HG03175 (cell line): ENCODE measurements around the gene CPT1A.

Source experiments
- ATAC-seq: cut with Tn5 transposase; IDR thresholded peaks from one replicate; pipeline ENCODE4 v1.9.1; 2021; ENCODE audit warnings: mild to moderate bottlenecking, moderate library complexity; ENCODE audit not compliant: unreplicated experiment

The CPT1A gene

GRCh38 chr11:68804786-68805185 is 36.9 kb downstream of the CPT1A start:
- no peak for ATAC-seq

GRCh38 chr11:68803766-68804165 is 38.0 kb downstream of the CPT1A start:
- ATAC-seq: no peak

- no peak for ATAC-seq
Measured at GRCh38 chr11:68798221-68798813, 43.4 kb downstream of the CPT1A start.

DNA sequence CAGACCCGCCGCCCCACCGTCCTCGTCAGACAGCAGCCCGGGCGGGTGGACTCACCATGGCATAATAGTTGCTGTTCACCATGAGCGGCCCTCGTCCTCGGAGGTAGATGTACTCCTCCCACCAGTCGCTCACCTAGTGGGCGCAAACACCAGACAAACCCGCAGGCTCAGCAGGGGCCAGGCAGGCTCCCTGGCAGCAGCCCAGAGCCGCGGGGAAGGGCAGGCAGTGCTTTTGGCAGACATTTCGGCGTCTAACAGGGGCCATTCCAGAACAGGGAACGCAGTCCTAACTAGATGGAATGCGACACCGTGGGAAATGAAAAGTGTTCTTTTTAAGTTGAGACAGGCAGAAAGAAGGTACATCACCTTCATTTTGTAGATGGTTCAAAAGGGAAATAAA is 44.9 kb downstream of the CPT1A start:
- ATAC-seq: no peak

GRCh38 chr11:68792400-68792966 is 49.2 kb downstream of the CPT1A start:
- no peak for ATAC-seq

DNA sequence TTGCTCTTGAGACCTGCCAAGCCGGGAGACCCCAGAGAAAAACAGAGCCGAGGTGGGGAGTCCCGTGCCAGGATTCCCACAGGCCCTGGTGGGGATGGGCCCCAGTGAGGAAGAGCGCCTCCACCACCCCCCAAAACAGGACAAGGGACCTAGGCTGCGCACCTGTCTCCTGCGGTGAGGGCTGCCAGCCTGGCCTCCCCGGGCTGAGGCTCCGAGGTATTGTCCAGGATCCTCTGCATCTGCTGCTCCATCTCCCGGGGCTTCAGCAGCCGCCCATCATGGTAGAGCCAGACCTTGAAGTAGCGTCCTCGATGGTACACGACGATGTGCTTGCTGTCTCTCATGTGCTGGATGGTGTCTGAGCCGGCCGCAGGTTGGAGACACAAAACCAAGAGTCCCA is 57.1 kb downstream of the CPT1A start:
- ATAC-seq: no peak

DNA sequence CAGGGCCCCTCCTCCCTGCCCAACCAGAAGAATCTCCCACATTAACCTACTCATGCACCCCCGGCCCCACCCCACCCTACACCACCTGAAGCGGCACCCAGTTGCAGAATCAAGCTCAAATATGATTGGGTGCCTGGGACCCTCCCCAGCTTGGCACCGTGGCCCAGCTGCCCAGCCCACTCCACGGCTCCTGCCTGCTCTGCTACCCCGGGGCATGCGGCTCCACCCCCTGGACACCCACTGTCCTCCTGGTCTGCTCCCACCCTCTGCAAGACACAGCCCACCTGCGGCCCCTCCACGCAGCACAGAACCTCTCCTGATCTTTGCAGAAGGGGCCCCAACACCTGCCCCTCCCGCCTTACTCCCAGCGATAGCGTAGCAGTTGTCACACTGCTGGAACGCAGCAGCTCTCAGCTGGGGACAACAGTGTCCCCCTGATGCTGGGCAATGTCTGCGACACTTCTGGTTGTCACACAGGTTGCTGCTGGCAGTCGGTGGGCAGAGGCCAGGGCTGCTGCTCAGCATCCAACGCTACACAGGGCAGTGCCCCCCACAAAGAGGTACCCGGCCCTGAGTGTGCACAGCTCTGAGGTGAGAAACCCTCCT is 58.4 kb downstream of the CPT1A start:
- no peak for ATAC-seq

- ATAC-seq: no peak
Measured at GRCh38 chr11:68782711-68783110, 59.0 kb downstream of the CPT1A start.

- no peak for ATAC-seq
Measured at GRCh38 chr11:68780829-68781228, 60.9 kb downstream of the CPT1A start.

- no peak for ATAC-seq
Measured at GRCh38 chr11:68778205-68778604, 63.5 kb downstream of the CPT1A start.

DNA sequence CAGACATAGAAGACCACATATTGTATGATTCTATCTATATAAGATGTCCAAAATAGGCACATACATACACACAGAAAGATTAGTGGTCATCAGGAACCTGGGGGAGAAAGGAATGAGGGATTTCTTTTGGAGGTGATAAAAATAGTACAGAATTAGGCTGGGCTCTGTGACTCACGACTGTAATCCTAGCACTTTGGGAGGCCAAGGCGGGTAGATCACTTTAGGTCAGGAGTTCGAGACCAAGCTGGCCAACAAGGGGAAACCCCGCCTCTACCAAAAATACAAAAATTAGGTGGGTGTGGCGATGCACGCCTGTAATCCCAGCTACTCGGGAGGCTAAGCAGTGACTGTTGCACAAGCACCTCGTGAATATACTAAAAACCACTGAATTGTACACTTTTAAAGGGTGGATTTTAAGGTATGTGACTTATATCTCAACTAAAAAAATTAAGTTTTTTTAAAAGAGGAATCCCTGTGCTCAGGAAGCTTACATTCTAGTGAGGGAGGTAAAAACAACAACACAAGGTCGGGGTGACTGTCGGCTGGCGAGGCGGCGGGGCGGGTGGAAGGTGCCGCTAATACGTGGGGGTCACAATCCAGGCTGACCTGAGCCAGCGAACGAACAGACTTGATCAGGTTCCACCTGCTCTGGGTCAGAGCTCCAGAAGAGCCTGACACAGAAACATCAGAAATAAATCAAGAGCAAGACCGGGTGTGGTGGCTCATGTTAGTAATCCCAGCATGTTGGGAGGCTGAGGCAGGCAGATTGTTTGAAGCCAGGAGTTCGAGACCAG is 65.1 kb downstream of the CPT1A start:
- no peak for ATAC-seq

DNA sequence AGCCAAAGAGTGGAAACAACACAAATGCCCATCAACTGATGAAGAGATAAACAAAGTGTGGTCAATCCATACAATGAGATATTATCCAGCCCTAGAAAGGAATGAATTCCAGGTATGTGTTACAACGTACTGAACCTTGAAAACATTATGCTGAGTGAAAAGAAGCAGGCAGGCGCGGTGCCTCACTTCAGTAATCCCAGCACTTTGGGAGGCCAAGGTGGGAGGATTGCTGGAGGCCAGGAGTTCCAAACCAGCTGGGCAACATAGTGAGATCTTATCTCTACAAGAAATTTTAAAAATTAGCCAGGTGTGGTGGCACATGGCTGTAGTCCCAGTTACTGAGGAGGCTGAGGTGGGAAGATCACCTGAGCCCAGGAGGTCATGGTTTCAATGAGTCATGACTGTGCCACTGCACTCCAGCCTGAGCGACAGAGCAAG is 65.7 kb downstream of the CPT1A start:
- no peak for ATAC-seq

DNA sequence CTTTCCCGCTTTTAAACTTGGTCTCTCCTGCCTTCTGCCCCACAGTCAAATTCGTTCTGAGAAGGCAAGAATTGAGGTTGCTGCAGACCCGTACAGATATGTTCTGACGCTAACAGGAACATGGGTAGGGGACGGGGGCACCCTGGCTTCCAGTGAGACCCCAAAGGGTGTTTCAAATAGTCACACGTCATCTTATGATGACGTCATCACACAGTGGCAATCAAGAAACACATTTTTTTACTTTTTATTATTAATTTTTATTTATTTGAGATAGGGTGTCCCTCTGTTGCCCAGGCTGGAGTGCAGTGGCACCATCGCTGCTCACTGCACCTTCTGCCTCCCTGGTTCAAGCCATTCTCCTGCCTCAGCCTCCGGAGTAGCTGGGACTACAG is 67.5 kb downstream of the CPT1A start:
- no peak for ATAC-seq

DNA sequence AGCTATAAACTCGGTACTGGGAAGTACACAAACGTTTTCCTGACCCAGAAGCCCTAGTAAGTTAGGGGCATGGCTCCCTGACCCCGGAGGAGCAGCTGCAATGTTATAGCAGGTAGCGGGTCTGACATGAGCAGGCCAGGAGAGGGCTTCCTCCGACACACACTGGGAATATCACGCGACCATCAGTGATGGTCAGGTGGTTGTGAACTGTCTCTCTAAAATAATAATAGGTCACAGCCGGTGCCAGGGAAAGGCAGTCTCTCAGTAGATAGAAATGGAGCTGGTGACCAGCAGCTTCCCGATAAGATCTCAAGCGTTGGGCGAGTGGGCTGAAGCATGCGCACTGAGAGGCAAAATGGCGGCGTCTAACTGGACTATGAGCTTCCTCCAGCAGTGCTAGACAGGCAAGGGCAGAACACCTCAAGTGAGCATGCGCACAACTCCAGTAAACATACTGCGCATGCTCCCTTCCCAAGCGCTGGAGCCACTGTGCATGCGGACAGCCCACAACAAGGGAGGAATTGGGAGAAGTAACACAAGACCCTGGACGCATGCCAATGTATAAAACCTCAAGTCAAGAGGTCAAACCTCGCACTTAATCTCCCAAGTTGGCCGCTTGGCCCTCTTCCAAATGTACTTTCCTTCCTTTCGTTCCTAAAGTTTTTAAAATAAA is 68.1 kb downstream of the CPT1A start:
- ATAC-seq: no peak

DNA sequence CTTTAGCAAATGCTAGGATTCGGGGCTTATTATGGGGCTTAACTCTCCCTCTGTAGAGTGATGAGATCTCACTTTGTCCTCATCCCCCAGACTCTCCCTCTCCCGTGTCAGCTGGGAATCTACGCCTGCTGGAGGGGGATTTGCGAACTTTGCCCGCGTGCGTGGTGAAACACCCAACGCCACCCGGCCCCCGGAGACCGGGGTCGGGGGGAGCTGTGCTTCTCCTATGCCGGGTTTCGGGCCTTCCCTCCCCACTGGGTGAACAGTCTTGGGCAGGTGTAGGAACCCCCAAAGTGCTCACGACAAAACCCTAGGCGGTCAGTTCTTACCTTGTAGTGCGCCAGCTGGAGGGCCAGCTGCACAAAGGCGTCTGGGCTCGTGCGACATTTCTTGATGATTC is 68.8 kb downstream of the CPT1A start:
- no peak for ATAC-seq

DNA sequence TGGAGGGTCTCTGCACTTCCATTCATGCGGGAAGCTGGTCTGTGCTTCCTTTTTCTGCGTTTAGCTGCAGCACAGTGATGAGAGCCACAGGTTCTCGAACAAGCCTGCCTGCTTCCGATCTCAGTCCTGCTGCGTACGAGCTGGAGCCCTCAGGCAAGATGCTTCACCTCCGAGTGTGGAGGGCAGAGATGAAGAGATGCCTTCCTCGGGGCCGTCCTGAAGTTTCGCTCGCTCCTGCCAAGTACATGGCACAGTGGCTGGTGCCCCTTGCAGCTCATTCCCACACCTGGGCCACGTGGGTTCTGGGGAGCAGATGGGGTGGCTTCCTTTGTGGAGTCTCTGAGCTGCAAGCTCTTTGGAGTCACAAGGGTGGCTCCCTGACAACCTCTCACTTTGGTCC is 70.9 kb downstream of the CPT1A start:
- ATAC-seq: no peak

DNA sequence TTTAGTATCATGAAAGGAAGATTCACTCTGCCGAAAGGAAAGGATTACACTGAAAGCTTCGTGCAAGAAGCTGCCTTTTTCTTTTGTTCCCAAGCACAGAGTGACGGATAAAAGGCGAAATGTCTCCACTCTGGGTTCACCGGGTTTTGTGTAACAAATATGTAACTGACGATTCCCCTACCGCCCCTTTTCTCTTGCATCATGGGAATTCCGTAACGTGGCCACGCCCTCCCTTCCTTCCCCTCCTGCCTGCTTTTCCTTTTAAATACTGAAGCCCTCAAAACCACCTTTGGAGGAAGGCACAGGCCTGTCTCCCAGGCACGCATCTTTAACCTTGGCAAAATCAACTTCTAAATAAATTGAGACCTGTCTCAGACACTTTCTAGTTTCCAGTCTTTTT is 74.0 kb downstream of the CPT1A start:
- ATAC-seq: no peak

DNA sequence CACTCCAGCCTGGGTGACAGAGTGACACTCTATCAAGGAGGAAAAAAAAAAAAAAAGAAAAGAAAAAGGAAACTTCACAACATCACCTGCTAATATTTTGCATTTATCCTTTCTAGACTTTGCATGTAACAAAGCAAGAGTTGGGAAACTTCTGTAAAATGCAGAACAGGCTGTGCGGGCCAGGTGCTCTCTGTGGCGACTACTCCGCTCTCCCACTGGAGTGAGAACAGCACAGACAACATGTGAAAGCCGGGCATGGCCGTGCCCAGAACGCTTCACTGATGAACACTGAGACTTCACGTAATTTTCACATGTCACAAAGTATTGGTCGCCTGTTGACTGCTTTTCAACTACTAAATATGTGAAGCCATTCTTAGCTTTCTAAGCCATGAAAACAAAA is 74.9 kb downstream of the CPT1A start:
- no peak for ATAC-seq

DNA sequence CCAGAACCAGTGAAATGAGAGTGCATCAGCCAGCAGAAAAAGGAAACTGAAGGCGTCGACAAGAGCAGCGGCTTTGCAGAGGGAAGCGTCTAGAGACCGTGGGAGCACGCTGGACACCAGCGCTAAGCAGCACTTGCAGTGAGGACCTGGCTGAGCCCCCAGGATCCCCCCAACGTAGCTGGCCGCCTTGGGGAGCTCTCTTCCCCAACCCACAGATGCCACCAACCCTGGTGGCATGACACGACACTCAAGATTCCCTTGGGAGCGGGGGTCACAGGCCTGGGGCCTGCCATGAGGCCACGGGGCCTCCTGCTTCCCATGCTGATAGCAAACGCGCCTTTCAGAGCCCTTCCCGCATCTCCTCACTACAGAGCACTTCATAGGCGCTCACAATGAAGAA is 77.0 kb downstream of the CPT1A start:
- ATAC-seq: no peak

DNA sequence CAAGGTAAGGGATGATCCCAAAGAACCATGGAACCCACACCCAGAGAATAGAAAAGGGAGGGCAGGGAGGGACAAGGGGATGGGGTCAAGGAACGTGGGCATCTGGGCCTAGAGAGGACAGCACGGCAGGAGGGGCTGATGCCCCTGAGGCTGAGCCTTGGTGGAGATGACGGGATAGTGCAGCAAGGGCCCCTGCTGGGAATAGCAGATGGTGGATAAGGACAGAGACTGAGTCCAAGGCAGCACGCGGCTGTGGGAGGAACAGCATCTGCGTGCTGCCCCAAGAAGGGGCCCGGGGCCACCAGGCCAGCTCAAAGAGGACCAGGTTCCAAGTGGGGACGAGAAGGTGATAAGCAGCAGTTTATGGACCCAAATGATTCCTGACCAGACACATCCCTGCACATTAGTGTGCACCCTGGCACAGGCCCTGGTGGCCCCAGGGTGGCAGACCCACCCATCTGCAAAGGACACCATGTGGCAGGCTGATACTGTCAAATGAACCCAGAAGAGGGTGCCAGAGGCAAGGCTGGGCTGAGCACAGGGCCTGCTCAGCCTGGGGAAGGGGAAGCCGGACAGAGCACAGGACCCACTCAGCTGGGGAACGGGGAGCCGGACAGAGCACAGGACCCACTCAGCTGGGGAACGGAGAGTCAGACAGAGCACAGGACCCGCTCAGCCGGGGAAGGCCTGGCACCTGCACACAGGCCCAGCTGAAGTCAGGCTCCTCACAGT is 77.6 kb downstream of the CPT1A start:
- ATAC-seq: no peak
